Middle frontal gyrus (tissue), 1 donor: Measurements from ENCODE around the gene CERS5.
A peak's percentile ranks its signal among the peaks of the same experiment; 100 is the strongest.
"Not testable (repeated sequence)": the region's sequence is repeated elsewhere in the genome, so short reads cannot be mapped to it uniquely, and the experiment has no call there.

Source experiments
- DNase-seq: peaks from one replicate; pipeline ENCODE4 v3.0.0-alpha.2; 2015; ENCODE audit warnings: low spot score; ENCODE audit errors: extremely low spot score

The CERS5 gene

DNA sequence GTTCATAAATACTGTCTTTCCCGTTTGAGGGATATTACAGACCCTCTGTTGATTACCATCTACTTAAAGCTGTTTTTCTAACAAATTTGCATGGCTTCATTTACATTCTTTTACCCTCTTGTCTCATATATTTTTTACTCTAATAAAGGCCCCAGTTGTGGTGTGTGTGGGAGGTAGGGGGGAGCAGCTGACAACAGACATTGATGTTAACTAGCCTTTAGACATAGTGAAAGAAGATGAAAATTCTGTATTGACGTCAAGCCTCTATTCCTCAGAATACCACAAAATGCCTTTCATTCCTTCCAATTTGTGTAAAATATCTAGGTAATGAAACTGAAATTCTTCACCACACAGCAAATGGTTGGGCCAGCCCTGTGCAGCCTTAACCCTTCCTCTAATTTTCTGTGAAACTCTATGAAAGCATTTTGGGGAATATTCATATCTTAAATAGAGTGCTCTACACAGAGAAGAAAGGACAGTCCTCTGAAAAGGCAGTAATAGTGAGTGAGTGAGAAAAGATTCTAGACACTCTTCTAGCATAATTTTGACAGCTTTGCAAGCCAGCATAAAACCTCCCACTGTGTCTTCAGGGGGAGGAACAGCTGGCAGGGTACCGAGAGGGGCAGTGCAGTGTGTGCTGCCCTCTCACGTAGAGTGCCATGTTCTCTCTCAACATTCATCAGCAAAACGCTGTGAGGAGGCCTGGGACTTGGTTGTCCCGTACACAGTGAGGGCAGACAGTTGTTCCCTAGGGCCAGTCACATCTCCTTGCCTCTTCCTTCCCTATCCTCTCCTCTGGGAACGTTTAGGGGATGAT, 20.1 kb upstream of the CERS5 start:
- no peak for DNase-seq

DNA sequence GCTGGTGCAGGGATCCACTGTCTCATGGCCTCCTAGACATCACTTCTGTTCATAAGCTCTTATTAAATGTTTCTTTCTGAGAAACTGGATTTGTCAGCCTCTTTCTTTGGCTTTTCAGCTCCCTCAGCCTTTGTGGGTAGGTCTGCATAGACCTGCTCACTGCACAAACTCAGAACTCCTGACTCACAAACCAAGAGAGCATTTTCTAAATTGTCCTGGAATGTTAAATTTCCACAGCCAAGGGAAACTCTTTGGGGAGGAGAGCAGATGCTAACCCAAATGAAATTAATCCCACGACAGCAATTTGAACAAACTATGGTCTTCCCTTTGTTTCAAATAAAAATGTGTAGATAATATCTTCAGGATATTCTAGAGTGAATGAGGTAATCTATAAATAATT, 19.5 kb upstream of the CERS5 start:
- DNase-seq: no peak

DNA sequence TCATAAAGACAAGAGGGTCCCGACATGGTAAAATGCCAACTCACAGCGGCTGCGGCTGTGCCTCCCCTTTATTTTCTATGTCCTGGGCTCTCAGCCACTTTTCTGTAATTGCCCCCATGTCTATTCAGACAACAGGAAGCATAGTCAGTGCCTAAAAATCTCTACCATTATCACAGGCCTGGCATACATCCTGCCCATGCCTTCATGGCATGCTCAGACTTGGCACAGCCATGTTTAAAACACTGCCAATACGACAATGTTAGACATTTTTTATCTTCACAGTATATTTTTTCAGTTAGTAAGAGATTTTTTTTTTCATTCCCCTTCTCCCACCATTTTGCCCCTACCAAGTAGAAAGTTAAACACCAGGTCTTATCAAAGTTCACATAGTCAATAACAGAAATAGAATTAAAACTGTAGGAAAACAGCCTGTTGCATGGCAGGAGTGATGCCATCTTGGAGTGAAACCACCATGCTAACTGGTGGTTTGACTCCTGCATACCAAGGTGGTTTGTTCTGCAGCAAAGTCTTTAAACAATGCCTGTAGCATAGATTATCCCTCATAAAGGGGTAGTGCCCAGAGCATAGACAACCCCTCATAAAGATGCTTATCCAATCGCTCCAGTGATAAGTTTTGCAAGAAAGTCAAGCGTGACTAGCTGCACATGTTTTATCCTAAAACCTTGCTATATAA, 18.9 kb upstream of the CERS5 start:
- no peak for DNase-seq

DNA sequence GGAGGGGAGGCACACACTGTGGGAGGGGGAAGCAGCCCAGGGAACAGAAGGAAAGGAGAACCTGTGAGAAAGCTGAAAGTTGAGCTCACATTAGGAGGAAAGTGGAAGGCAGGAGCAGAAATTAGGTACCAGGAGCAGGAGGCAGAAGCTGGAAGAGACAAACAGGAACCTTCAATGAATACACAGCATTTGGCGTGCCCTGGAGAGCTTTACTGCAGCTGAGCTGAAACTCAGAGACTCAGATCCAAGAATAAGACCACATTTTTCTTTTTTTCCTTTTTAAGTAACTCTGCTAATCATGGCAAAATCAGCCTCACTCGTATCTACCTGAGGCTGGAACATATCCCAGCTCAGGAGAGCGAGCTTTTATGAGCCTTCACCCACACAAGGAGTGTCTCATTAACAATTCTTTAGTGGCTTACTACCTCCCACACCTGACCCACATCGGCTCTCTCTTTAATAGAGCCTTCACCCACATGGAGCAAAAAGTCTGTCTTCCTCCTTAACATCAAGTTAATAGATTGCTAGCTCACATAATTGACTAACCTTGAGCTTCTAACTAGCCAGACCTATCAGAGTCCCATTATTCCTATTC, 18.2 kb upstream of the CERS5 start:
- DNase-seq: no peak

DNA sequence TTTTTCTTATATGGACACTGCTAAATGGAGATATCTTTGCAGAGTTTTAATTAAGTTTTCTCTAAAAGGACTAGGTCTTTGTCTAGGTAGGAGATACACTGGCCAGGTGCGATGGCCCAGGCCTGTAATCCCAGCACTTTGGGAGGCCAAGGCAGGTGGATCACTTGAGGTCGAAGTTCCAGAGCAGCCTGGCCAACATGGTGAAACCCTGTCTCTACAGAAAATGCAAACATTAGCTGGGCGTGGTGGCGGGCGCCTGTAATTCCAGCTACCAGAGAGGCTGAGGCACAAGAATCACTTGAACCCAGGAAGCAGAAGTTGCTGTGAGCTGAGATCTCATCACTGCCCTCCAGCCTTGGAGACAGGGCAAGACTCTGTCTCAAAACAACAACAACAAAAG, 17.1 kb upstream of the CERS5 start:
- DNase-seq: no peak

DNA sequence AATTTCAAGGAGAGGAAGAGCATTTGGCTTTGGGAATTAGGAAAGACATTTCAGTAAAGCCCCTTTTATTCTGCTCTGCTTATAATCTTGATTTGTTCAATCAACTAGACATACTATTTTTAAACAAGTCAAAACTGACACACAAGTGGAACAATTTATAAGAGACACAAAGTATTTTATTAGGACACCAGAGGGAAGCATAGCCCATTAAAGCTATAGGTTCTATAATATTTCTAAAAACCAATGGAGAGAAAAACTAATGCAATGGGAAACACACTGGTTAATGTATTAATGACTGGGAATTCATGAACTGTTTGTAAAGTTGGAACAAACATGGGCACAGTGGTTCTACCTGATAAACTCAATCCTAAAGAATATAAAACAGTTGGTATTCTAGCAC, 15.3 kb upstream of the CERS5 start:
- DNase-seq: no peak

DNA sequence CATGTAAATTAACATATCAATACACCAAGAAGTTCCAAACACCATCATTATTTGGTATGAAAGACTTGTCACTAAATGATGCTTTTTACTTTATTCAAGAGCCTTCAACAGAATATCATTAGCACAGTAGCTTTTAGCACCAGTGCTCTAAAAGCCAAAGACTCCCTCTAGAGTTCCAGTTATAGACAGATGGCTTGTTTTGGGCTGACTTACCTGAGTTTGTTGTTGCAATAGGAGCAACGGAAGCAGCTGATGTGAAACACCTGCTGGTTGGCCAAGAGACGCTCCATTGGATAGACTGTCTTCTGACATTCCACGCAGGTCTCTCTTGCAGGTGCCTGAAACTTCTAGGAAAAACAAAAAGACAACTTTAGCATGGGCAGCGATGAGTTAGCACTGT, 14.5 kb upstream of the CERS5 start:
- no peak for DNase-seq

DNA sequence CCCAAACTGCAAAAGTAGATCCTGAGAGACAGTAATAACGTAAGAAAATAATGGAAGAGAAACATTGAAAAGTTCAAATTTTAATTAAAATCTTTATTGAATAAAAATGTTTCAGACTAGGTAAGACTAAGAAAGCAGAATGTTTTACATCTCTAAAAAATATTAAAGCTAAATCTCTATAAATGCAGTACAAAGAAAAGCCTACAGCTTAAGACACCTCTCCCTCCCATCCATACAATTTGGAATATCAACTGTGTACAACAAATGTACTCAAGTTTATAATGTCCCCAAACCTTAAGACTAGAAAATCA, 8.5 kb upstream of the CERS5 start:
- no peak for DNase-seq

DNA sequence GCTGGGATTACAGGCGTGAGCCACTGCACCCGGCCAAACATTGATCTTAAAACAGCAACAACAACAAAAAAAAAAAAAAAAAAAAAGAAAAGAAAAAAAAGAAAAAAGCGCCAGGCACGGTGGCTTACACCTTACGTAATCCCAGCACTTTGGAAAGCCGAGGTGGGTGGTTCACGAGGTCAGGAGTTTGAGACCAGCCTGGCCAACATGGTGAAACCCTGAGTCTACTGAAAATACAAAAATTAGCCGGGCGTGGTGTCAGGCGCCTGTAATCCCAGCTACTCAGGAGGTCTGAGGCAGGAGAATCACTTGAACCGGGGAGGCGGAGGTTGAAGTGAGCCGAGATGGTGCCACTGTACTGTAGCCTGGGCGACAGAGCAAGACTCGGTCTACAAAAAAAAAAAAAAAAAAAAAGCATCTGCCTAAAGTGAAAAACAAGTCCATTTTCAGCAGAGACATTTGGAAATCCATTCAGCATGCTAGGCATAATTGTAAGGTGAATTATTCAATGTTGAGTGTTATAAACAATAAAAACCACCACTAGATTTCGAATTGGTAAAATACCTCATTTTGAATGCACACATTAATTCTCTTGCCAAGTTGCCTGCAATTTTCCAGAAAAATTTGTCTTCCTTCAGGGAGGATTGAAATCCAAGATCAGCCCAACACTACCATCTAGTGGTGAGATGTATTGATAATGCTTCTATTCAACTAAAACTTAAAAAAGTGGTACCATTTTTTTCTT, 8.0 kb upstream of the CERS5 start:
- DNase-seq: peak; percentile 76

DNA sequence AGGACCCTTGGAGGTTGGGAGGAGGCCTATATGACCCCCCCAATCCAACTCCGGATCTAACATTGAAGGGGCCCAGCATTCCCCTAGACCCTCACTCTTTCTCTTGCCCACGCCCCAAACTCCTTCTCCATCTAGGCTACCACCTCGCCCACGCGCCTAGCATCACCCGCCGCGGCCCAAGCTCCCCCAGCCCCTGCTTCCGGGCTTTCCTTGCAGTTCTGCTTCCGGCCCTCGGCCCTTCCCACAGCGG, 445 bp downstream of the CERS5 start:
- DNase-seq: peak; percentile 3

DNA sequence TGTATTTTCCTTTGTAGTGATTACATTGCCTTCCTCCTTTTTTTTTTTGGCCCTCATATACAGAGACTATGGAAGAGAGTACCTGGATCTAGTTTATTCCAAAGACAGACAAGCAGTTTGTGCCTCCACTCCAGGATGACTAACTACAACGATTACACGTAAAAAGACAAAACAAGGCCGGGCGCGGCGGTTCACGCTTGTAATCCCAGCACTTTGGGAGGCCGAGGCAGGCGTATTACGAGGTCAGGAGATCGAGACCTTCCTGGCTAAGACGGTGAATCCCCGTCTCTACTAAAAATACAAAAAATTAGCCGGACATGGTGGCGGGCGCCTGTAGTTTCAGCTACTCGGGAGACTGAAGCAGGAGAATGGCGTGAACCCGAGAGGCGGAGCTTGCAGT, 2.2 kb downstream of the CERS5 start:
- DNase-seq: no peak

DNA sequence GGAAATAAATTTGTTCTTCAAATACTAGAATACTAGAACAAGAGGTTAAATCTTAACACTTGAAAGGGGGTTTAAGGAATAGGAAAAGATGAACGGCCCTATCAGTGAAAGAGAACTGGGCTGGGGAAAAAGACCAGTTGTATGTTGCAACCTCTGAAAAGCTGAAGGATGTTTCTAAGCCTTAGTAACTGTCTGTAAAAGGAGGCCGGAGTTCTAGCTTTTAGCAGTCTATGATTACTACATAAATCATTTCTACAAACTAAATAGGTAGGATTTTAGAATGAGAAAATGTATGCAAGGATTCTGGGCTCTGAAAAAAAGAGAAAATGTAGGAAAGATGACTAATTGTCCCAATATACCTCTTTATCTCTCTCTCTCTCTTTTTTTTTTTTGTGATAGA, 4.9 kb downstream of the CERS5 start:
- no peak for DNase-seq

DNA sequence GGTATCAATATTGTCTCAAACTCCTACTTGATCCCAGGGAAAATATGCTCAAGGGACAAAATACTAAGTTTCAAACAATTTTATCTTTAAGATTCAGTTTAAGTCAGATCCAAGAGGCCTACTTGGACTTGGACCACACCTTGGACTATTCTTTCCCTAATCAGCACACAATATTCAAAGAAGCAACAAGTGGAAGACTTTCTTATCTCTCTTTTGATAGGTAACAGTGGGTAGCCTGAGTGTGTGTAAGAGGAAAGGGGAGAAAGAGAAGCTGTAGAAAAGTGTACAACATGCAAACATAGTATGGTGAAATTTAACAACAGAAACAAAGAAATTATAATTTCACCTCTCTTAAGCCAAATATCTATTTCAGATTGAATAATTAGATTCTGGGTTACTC, 6.5 kb downstream of the CERS5 start:
- no peak for DNase-seq

DNA sequence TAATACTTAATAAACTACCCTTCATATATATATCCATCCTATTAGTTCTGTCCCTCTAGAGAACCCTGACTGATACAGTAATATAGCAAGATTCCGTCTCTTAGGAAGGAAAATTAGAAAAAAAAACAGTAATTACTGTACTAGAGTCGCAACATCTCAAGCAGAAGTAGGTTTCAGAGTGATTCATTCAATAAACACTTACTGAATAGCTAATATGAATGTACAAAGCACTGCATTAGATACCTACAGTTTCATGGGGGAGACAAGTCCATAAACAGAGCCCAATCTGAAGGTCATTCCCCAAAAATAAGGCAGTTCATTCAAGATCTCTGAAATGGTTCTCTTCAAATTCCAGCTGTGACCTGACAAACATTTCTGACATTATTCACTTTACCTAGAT, 9.9 kb downstream of the CERS5 start:
- no peak for DNase-seq

DNA sequence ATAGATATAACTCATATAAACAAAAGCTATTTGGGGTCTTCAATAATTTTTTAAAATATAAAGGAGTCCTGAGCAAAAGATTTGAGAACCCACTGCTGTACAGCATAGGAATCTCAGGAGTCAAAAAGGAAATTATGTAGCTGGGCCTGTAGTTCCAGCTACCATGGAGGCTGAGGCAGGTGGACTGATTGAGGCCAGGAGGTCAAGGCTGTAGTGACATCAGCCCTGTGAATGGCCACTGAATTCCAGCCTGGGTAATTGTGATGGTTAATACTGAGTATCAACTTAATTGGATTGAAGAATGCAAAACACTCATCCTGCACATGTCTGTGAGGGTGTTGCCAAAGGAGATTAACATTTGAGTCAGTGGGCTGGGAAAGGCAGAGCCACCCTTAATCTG, 10.5 kb downstream of the CERS5 start:
- no peak for DNase-seq

DNA sequence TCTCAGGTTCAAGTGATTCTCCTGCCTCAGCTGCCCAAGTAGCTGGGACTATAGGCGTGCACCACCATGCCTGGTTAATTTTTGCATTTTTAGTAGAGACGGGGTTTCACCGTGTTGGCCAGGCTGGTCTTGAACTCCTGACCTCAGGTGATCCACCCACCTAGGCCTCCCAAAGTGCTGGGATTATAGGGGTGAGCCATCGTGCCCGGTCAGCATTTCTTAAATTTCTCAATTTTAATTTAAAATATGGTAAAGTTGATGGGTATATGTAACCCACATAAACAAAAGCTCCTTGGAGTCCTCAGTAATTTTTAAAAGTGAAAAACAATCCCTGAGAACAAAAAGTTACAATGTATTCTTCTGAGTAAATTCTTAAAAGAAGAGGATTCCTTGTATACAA, 12.2 kb downstream of the CERS5 start:
- DNase-seq: not testable (repeated sequence)

DNA sequence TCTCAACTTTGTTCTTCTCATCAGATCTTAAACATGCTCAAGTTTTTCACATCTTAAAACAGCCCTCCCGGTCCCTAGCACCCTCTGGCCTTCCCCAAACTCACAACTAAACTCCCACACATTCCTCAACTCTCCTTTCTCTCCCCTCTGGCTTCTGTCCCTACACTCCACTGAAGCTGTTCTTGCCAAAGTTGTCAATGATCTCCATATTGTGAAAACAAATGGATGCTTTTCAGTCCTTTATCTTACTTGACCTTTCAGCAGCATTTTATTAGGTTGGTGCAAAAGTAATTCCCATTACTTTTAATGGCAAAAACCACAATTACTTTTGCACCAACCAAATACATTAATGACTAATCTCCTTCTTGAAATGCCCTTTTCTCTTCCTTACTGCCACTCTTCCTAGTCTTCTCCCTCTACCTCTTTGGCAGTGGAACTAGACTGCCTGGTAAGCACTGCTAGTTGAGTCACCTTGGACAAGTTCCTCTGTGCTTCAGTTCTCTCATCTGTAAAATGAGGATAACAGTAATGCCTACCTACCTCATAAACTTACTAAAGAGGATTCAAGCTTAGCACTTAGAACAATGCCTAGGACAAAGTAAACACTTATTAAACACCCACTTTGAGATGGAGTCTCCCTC, 16.0 kb downstream of the CERS5 start:
- DNase-seq: no peak

DNA sequence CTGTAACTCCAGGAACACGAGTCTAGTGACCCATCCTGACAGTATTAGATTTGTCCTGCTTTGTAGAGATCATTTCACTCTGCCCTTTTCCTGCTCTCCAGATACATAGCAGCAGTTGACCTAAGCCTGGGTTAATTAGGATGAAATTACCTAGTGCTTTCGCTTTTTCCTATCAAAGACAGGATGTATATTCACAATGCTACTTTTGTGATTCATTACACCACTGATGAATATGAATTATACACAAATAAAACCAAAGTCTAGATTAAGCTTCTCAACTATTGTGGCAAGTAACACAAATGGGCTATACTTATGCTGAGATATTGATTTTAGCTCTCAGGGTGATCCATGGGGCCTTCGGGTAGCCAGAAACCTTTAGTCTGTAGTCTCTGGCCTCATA, 17.9 kb downstream of the CERS5 start:
- no peak for DNase-seq

DNA sequence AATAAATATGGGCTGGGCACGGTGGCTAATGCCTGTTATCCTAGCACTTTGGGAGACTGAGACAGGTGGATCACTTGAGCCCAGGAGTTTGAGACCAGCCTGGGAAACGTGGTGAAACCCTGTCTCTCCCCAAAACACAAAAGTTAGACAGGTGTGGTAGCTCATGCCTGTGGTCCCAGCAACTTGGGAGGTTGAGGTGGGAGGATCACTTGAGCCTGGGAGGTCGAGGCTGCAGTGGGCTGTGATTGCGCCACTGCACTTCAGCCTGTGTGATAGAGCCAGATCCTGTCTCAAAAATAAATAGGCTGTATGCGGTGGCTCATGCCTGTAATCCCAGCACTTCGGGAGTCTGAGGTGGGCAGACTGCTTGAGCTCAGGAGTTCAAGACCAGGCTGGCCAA, 19.2 kb downstream of the CERS5 start:
- DNase-seq: not testable (repeated sequence)

DNA sequence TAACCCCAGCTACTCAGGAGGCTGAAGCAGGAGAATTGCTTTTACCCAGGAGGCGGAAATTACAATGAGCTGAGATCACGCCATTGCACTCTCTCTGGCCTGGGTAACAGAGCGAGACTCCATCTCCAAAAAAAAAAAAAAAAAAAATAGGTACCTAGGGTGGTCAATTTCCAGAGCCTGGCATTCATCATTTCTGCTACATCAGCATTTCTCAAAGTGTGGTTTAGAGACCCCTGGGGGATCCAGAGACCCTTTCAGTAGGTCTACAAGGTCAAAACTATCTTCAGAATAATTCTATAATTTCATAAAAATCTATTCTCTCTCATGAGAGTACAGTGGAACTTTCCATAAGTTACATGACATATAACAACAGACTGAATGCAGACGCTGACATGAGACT, 19.9 kb downstream of the CERS5 start:
- no peak for DNase-seq

DNA sequence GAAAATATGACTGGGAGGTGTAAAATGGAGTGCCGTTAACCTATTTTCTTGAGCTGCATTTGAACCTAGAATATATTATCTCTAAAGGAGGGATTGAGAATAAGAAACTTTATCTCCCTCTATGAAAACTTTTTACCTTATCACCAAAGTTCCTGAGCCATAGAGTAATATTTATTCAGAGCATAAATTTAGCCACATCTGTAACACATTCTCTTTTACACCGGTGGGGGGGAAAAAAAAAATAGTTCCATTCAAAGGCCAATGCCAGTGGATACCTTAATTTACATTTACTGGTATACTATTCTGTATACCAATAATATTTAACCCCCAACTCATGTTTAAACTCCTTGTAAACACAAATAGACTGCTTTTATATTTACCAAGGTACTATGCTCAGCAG, 21.7 kb downstream of the CERS5 start:
- DNase-seq: no peak

DNA sequence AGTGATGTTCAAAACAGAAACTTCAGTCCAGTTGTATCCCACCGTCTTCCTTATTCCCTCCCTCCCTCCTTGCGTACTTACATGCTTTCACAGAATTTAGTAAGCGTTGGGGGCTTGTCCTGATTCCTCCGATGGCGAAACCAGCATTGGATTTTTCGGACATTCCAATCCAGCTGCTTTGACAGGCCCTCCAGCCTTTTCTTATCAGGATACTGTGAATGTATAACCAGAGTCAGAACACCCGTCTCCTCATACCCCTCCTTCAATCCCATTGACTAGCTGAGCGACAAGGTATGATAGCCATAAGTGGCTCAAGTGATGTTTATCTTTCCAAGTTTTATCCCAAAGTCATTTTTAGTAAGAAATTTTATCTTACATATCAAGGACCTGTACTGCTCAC, 24.2 kb downstream of the CERS5 start:
- DNase-seq: no peak
